Measurements from ENCODE around the gene SNX6.
"Not testable (repeated sequence)": the region's sequence is repeated elsewhere in the genome, so short reads cannot be mapped to it uniquely, and the experiment has no call there.

Gene SNX6

GRCh38 chr14:34562776-34563150, 67.2 kb downstream of the SNX6 start:
- no peak for DNase-seq (ENCODE audit: low spot score)

GRCh38 chr14:34562037-34562775, 67.7 kb downstream of the SNX6 start:
- not testable (repeated sequence) for DNase-seq (ENCODE audit: low spot score)

- not testable (repeated sequence) for DNase-seq (ENCODE audit: low spot score)
Observed at GRCh38 chr14:34556498-34556829, 73.5 kb downstream of the SNX6 start.

DNA sequence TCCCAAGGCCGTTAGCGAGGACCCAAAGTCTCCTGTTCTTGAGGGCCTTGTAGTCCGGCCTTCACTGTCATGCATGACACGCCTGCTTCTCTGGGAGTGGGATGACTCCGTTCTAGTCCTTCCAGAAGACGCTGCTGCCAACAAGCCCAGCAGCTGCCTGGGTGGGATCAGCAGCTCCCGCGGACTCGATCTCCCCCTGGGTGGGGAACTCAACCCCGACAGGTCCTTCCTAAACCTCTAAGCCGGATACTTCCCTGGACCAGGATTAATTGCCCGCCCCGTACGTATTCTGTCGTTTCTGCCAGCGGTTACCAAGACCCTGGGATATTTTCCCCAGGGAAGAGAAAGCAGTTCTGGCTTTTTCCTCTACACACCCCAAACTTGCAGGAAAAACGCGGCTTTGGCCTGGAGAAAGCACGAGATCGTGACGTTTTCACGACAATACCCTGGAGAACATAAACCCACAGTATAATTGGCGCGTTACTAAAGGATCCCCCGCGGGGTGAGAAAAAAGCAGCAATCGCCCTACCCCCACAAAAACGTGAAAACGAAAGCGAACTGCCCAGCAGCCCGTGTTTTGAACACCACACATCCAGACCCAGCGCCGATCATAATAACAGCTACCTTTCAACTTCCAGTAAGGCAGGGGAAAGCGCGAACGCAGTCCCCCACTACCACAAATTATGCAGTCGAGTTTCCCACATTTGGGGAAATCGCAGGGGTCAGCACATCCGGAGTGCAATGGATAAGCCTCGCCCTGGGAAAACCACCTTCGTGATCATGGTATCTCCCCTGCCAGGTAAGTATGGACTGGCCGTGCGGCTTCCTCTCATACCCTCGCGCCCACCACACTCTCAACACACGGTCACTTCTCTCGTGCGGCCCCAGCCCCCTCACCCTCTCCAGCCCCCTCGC, 74.1 kb downstream of the SNX6 start:
- not testable (repeated sequence) for DNase-seq (ENCODE audit: low spot score)

- DNase-seq (ENCODE audit: low spot score) = no peak
Observed at GRCh38 chr14:34554540-34555250, 75.3 kb downstream of the SNX6 start.

DNA sequence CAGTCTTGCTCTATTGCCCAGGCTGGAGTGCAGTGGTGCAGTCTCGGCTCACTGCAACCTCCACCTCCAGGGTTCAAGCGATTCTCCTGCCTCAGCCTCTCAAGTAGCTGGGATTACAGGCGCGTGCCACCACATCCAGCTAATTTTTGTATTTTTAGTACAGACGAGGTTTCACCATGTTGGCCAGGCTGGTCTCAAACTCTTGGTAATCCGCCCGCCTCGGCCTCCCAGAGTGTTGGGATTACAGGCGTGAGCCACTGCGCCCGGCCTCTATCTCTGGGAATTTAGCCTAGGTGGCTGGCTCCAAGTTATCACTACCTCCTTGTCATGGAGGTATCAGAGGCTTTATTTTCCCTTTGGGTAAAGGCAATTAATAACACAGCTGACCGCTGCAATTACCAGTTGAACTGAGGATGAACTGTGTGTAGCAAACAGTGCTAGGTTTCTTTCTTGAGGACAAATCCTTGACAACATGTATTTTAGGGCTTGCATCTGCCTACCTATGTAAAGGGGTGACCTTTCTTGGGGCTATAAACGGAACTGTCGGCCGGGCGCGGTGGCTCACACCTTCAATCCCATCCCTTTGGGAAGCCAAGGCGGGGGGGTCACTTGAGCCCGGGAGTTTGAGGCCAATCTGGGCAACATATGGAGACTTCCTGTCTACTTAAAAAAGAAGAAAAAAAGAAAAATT, 80.5 kb downstream of the SNX6 start:
- not testable (repeated sequence) for DNase-seq (ENCODE audit: low spot score)

- no peak for DNase-seq (ENCODE audit: low spot score)
Observed at GRCh38 chr14:34548472-34548981, 81.4 kb downstream of the SNX6 start.

GRCh38 chr14:34547136-34547520, 82.8 kb downstream of the SNX6 start:
- not testable (repeated sequence) for DNase-seq (ENCODE audit: low spot score)

GRCh38 chr14:34546272-34547135, 83.4 kb downstream of the SNX6 start:
- not testable (repeated sequence) for DNase-seq (ENCODE audit: low spot score)

DNA sequence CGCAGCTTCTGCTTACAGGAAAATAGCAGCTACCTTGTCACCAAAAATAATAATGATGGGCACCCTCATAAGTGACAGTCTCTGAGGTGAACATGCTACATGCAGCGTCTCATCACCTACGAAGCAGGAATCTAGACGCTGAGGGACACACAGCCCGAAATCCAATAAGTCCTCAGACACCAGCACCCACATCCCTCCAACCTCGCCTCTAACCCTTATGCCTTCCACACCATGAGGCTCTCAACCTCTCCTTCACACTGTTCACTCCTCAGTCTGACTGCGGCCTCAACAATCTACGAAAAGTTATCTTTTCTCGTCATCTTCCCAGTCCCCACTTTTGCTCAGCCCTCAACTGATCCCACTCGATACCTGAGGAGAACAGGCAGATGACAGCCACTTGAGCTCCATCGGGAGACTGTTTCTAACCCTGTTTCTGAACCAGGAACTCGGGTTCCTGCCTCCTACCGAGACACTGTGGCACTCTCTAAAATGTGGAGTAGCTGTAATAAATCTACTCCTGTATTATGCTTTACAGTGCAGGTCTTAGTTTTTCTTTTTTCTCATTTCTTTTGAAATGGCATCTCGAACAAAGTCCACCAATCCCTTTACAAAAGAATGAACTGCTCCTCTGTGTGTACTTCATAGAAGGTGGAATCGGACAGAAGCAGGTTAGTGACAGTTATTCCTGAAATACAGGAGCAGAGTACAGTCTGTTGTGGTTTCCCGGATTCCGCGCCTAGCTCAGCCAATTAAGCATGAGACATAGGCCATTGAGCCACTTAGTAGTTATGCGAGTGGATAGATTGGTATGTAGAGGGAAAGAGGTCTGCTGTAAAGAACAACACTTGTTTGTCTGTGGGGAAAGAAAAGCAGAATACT, 89.5 kb downstream of the SNX6 start:
- DNase-seq (ENCODE audit: low spot score) = not testable (repeated sequence)

GRCh38 chr14:34539407-34540180, 90.4 kb downstream of the SNX6 start, which contains the start of gene EAPP:
Gene EAPP, minus strand, starts transcription at chr14:34539701. Its CDS starts 73 bp downstream, at chr14:34539628.
- peak; percentile 98 for DNase-seq (ENCODE audit: low spot score)

- DNase-seq (ENCODE audit: low spot score) = peak; percentile 30
Observed at GRCh38 chr14:34538871-34539406, 91.0 kb downstream of the SNX6 start.

GRCh38 chr14:34538096-34538495, 91.9 kb downstream of the SNX6 start:
- DNase-seq (ENCODE audit: low spot score) = not testable (repeated sequence)

- no peak for DNase-seq (ENCODE audit: low spot score)
Observed at GRCh38 chr14:34537677-34538009, 92.3 kb downstream of the SNX6 start.

- no peak for DNase-seq (ENCODE audit: low spot score)
Observed at GRCh38 chr14:34536951-34537676, 92.8 kb downstream of the SNX6 start.

GRCh38 chr14:34527591-34527990, 102.4 kb downstream of the SNX6 start:
- no peak for DNase-seq (ENCODE audit: low spot score)

GRCh38 chr14:34524216-34524615, 105.7 kb downstream of the SNX6 start:
- DNase-seq (ENCODE audit: low spot score) = not testable (repeated sequence)

- DNase-seq (ENCODE audit: low spot score) = no peak
Observed at GRCh38 chr14:34522496-34522895, 107.5 kb downstream of the SNX6 start.
